Measurements from ENCODE around the gene FOXN1. TPM values are rescaled to one million over a fixed set of nuclear protein-coding genes. Genes with fewer than 3 reads are reported as not detected.

FOXN1 gene
- total and polyA plus RNA-seq, 2 experiments from 2014 or later, result 0.06 TPM; not detected in 1

- no peak for TF ChIP-seq CTCF (IDR thresholded peaks at IDR 0.05; ENCODE audit: low read depth, low read length)
These were observed 42.4 kb downstream of the FOXN1 start for GRCh38 chr17:28548417-28549130.

DNA sequence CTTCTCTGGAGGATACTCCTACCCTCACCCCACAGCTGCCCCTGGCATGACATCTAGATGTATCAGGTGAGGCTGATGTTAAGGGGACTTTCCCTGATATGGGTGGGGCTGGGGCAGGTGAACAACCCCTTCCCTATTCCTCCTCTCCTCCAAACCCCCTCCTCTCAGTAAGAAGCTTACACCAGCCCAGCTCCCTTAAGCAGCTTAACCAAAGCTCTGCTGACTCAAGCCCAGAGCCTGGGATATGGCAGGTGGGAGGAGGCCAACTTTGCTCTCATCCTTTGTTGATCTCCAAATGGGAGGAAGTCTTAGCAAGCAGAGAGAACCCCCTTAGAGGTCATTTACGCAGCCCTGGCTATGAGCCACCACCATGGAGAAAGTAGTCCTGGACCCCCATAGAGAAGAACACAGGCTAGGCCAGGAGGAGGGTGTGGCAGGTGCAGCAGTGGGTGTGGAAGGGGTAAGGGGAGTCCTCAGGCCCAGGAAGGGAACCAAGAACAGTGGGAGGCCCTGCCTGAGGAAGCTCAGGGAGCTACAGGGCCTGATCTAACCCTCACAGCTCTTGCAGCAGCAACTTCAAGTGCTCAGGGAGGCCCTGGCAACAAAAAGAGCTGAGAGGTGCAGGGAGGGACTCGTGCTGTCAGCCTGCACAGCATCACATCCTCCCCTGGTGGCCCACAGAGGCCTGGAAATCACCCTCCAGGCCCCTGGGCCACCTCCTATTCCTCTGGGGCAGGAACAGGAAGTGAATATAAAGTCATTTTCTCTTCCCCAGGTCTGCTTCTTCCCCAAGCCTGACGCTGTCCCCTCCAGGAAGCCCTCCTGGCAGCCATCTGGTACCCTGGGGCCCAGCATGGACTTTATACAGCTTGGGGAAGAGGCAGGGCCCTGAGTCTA is 43.3 kb downstream of the FOXN1 start:
- Histone ChIP-seq H3K27ac (no peak overlapping the region), H3K4me3 (no peak overlapping the region), H3K4me1 (ENCODE audit: low read depth) (peaks cover 4% of the 10 kb centered on the region), H3K36me3 (peaks cover 17% of the 10 kb centered on the region), H3K27me3 (no peaks in the 10 kb centered on the region), H3K9me3 (ENCODE audit: low read depth) (no peaks in the 10 kb centered on the region)
- TF ChIP-seq CTCF (IDR thresholded peaks at IDR 0.05; ENCODE audit: low read depth, low read length), result no peak
- DNase-seq (ENCODE audit: low read depth in 1 of 2, low spot score in 1 of 2), result no peak

More at GRCh38 chr17:28548417-28549130, 42.4 kb downstream of the FOXN1 start:
- peaks cover 9% of the 10 kb centered on the region for H3K36me3 ChIP-seq
- H3K4me1 ChIP-seq (ENCODE audit: low read depth), result peaks cover 4% of the 10 kb centered on the region
- H3K27me3 ChIP-seq, result no peaks in the 10 kb centered on the region
- DNase-seq (ENCODE audit: low read depth in 1 of 2, low spot score in 1 of 2), result no peak
- H3K9me3 ChIP-seq (ENCODE audit: low read depth), result no peaks in the 10 kb centered on the region
- H3K27ac ChIP-seq, result no peak overlapping the region
- no peak overlapping the region for H3K4me3 ChIP-seq

DNA sequence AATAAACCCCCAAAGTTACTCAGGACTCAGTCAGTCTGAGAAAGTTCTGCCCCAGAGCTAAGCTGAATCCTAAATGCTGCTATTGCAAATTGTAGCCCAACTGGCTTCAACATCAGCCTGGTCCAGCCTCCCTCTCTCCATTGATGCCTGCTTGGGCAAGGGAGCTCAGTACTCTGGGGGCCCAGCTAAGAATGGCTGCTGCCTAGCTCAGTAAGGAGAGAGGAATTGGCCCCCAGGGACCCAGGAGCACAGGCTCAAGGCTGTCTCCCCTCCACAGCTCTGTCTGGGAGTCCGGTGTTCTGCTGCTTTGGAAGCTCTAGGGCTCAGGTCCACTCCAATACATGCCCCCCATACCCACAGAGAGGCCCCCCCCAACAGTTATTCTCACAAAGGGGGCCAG is 44.7 kb downstream of the FOXN1 start:
- H3K27ac ChIP-seq, result no peak overlapping the region
- H3K27me3 ChIP-seq, result no peaks in the 10 kb centered on the region
- TF ChIP-seq CTCF (IDR thresholded peaks at IDR 0.05; ENCODE audit: low read depth, low read length), result no peak
- H3K9me3 ChIP-seq (ENCODE audit: low read depth), result no peaks in the 10 kb centered on the region
- DNase-seq (ENCODE audit: low read depth in 1 of 2, low spot score in 1 of 2), result no peak
- peaks cover 4% of the 10 kb centered on the region for H3K4me1 ChIP-seq (ENCODE audit: low read depth)
- no peak overlapping the region for H3K4me3 ChIP-seq
- H3K36me3 ChIP-seq, result peaks cover 26% of the 10 kb centered on the region

DNA sequence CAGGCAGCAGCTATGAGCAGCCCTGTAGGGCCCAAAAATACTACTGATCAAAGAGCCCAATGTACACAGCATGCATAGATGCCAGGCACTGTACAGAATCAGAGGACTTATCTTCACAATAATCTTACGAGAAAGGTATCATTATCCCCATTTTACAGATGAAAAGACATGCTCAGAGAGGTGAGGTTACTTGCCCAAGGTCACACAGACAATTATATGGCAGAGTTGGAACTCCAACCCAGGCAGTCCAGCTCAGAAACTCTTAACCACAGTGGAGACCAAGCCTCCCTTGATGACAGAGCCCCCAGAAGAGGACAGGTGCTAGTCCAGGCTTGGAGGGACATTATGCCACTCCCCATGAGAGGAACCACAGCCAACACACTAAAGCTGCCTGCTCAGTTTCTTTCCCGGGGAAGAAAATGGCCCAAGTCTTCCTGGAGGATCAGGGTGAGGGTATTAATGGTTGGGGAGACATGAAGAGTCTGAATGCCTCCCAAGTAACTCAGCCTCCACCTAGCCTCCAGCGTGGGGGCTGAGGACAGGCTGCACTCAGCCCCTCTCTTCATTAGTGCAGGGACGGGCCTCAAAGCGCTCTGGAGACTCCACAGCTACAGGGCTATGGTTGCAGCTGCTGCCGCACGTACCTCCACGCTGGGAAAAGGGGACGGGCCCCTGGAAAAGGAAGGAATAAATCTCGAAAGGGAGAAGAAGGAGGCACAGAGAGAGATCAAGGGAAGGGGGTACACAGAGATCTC is 45.5 kb downstream of the FOXN1 start:
- H3K27ac ChIP-seq, result peak overlapping the region; percentile 45
- peaks cover 4% of the 10 kb centered on the region for H3K4me1 ChIP-seq (ENCODE audit: low read depth)
- H3K4me3 ChIP-seq, result peak overlapping the region; percentile 71
- DNase-seq (ENCODE audit: low read depth in 1 of 2, low spot score in 1 of 2), result peak; percentile 16 to 49
- no peaks in the 10 kb centered on the region for H3K27me3 ChIP-seq
- no peaks in the 10 kb centered on the region for H3K9me3 ChIP-seq (ENCODE audit: low read depth)
- peaks cover 29% of the 10 kb centered on the region for H3K36me3 ChIP-seq
- TF ChIP-seq CTCF (IDR thresholded peaks at IDR 0.05; ENCODE audit: low read depth, low read length), result no peak

Measured in cardiac muscle cell (in vitro differentiated cells and primary cell).